ENCODE measurements around the gene GALNT12. TPM values are rescaled to one million over a fixed set of nuclear protein-coding genes. Genes with fewer than 3 reads are reported as not detected.

Gene GALNT12
- total and polyA plus RNA-seq, 2 experiments from 2014 or later: 14.6 to 23.6 TPM

- no peak for TF ChIP-seq ZNF462 (CRISPR knock-in tag; IDR thresholded peaks at IDR 0.05)
- no peak for TF ChIP-seq NANOG (IDR thresholded peaks at IDR 0.05; ENCODE audit: borderline replicate concordance)
- TF ChIP-seq REST (IDR thresholded peaks at IDR 0.05; ENCODE audit: unreplicated experiment): no peak
- no peak for TF ChIP-seq EZH2phosphoT487 (IDR thresholded peaks at IDR 0.05; ENCODE audit: unreplicated experiment)
- no peak for TF ChIP-seq CTCF (conservative IDR thresholded peaks at IDR 0.05; ENCODE audit: low read depth in 2 of 2)
Measured at GRCh38 chr9:98839724-98840123, 32.3 kb downstream of the GALNT12 start (continued).
